ENCODE measurements around the gene UQCRHL.
"Not testable (repeated sequence)": the region's sequence is repeated elsewhere in the genome, so short reads cannot be mapped to it uniquely, and the experiment has no call there.

Gene UQCRHL

GRCh38 chr1:15835205-15835740, 27.8 kb upstream of the UQCRHL start:
- no peak for TF ChIP-seq CTCF (IDR thresholded peaks at IDR 0.05; ENCODE audit: low read depth, low read length)

GRCh38 chr1:15834406-15835204, 27.2 kb upstream of the UQCRHL start:
- peak overlapping the region; percentile 59 to 81 for H3K4me3 ChIP-seq (replicated peaks in 1 of 2; ENCODE audit: low read depth in 2 of 2, low read length in 2 of 2)
- no peak for TF ChIP-seq CTCF (IDR thresholded peaks at IDR 0.05; ENCODE audit: low read depth, low read length)
- peak; percentile 92 to 95 for DNase-seq (ENCODE audit: low read depth in 2 of 2)

More at GRCh38 chr1:15835205-15835740, 27.8 kb upstream of the UQCRHL start:
- DNase-seq (ENCODE audit: low read depth in 2 of 2) = peak in 1 of 2 donors; percentile 27
- H3K4me3 ChIP-seq (replicated peaks in 1 of 2; ENCODE audit: low read depth in 2 of 2, low read length in 2 of 2) = peak overlapping the region; percentile 59 to 81

- H3K4me3 ChIP-seq (replicated peaks in 1 of 2; ENCODE audit: low read depth in 2 of 2, low read length in 2 of 2) = peak overlapping the region; percentile 59 to 81
- DNase-seq (ENCODE audit: low read depth in 2 of 2) = no peak
- TF ChIP-seq CTCF (IDR thresholded peaks at IDR 0.05; ENCODE audit: low read depth, low read length) = no peak
These were observed 26.5 kb upstream of the UQCRHL start for GRCh38 chr1:15833842-15834405.

- TF ChIP-seq CTCF (IDR thresholded peaks at IDR 0.05; ENCODE audit: low read depth, low read length) = no peak
- DNase-seq (ENCODE audit: low read depth in 2 of 2) = peak in 1 of 2 donors; percentile 63
- peak overlapping the region; percentile 59 to 81 for H3K4me3 ChIP-seq (replicated peaks in 1 of 2; ENCODE audit: low read depth in 2 of 2, low read length in 2 of 2)
These were observed 25.7 kb upstream of the UQCRHL start for GRCh38 chr1:15833069-15833679.

GRCh38 chr1:15830258-15830657, 22.8 kb upstream of the UQCRHL start:
- no peak for TF ChIP-seq CTCF (IDR thresholded peaks at IDR 0.05; ENCODE audit: low read depth, low read length)
- no peak for DNase-seq (ENCODE audit: low read depth in 2 of 2)
- H3K4me3 ChIP-seq (replicated peaks in 1 of 2; ENCODE audit: low read depth in 2 of 2, low read length in 2 of 2) = no peak overlapping the region

- DNase-seq (ENCODE audit: low read depth in 2 of 2); H3K4me3 ChIP-seq (replicated peaks in 1 of 2; ENCODE audit: low read depth in 2 of 2, low read length in 2 of 2): not testable (repeated sequence)
These were observed 21.5 kb upstream of the UQCRHL start for GRCh38 chr1:15828931-15829330.

GRCh38 chr1:15827567-15827966, 20.1 kb upstream of the UQCRHL start:
- not testable (repeated sequence) for H3K4me3 ChIP-seq (replicated peaks in 1 of 2; ENCODE audit: low read depth in 2 of 2, low read length in 2 of 2); DNase-seq (ENCODE audit: low read depth in 2 of 2)

All from cardiac fibroblast (primary cell).